HUDEP-2 (cell line): ENCODE results near the gene RAB44.
A peak's percentile ranks its signal among the peaks of the same experiment; 100 is the strongest.
"Not testable (repeated sequence)": the region's sequence is repeated elsewhere in the genome, so short reads cannot be mapped to it uniquely, and the experiment has no call there.

ENCODE experiments used
- DNase-seq, 76 experiments: peaks; one replicate each; lab custom pipeline; 2025; ENCODE audit not compliant: unreplicated experiment in 76 of 76; lab: John Stamatoyannopoulos, UW

Gene RAB44

DNA sequence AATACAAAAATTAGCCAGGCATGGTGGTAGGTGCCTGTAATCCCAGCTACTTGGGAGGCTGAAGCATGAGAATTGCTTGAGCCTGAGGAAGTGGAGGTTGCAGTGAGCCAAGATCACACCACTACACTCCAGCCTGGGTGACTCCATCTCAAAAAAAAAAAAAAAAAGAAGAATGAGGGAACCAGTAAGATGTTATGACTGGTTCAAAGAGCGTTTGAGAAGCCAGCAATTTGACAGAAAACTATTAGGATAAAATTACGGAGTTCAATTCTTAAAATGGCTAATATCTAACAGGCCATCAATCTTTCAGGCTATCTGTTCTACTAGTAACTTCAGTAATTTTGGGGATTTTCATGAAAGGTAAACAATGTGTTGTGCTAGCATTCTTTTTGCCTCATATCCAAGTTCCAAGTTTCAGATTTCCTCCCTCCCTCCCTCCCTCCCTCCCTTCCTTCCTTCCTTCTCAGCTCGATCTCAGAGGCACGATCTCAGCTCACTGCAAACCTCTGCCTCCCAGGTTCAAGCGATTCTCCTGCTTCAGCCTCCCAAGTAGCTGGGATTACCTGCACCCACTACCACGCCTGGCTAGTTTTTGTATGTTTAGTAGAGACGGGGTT, 7.4 kb downstream of the RAB44 start:
- DNase-seq: not testable (repeated sequence)

GRCh38 chr6:36706339-36706738, 8.7 kb downstream of the RAB44 start:
- no peak for DNase-seq

- DNase-seq: no peak
These were observed 15.2 kb downstream of the RAB44 start for GRCh38 chr6:36712816-36713215.

- no peak for DNase-seq
These were observed 16.2 kb downstream of the RAB44 start for GRCh38 chr6:36713846-36714245.

GRCh38 chr6:36714511-36714910, 16.9 kb downstream of the RAB44 start:
- DNase-seq: no peak

DNA sequence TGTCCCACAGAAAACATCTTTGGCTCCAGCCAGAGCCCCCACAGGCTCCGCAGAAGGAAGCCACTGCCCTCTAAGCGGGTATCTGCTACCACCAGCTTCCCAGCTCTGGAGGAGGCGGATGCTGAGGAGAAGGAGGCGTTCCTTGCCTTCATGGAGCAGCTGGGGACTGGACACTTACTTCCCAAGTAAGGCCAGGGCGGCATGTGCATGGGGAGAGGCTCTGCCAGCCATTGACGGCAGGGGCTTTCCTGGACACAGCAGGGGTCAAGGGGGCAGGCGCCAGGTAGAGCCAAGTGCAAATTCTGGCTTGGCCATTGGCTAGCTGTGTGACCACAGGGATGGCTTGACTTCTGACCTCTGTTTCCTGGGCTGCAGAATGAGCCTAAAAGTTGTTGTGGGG, 17.8 kb downstream of the RAB44 start:
- no peak for DNase-seq

GRCh38 chr6:36716476-36717093, 19.0 kb downstream of the RAB44 start:
- DNase-seq: no peak

GRCh38 chr6:36717231-36717825, 19.7 kb downstream of the RAB44 start:
- no peak for DNase-seq

- DNase-seq: no peak
These were observed 20.4 kb downstream of the RAB44 start for GRCh38 chr6:36717871-36718540.

DNA sequence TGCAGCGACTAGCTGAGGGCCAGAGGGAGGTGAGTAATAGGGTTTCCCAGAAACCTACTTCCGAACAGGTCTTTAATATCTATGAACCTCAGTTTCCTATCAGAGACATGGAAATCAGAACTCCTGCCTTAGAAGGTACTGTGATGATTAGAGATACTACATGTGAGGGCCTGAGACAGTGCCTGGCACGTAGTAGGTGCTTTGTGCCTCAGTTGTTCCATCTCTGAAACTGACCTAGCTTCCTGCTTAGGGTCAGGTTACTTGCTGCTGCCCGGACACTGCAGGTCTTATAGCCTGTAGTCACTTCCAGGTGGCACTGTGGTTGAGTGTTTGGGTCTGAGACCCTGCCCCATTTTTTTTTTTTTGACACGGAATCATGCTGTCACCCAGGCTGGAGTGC, 20.9 kb downstream of the RAB44 start:
- no peak for DNase-seq

DNA sequence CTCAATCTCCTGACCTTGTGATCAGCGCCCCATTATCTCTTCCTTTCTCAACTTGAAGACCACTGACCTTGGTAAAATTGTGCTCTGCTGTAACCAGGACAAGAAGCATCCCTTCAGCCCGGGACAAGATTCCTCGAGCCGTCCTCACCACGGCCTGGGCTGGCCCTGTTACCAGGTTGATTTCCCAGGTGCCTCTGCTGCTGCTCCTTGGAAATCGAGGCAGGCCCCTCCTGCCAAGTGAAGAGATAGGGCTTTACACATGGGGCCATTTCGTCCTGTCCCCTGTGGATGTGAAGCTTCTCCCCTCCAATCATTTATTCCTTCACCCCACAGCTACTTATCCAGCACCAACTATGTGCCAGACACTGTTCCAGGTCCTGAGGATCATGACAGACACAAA, 21.5 kb downstream of the RAB44 start:
- no peak for DNase-seq

- no peak for DNase-seq
These were observed 22.9 kb downstream of the RAB44 start for GRCh38 chr6:36720251-36721141.

DNA sequence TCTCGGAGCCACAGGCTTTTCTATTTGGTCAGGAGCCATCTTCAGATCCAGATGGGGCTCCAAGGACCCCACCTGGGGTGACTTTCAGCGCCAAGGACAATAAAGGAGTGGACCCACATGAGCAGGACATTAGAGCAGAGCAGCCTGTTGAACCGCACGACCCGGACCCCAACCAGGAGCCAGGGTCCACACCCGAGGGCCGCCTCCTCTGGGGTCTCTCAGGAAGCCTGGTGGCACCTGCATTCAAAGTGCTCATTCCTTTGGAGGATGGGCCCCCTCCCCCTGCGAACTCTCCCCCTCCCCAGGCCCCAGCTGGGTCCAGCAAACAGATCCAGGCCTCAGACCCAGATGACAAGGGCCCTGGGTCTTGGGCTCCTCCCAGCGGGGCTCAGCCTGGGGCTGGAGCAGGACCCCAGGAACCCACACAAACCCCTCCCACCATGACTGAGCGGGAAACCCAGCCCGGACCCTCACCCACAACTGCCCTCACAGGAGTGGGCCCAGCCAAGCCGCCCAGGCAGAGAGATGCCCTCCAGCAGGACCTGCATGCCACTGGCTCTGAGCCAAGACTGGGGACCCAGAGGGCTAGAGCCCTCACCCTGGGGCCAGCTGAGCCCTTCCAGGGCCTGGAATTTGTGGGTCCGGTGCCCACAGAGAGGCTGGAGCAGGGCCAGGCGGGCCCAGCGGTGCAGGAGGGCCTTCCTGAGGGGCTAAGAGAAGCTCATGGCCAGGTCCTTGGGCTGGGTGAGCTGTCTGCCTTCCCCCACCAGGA, 23.9 kb downstream of the RAB44 start:
- DNase-seq: no peak

DNA sequence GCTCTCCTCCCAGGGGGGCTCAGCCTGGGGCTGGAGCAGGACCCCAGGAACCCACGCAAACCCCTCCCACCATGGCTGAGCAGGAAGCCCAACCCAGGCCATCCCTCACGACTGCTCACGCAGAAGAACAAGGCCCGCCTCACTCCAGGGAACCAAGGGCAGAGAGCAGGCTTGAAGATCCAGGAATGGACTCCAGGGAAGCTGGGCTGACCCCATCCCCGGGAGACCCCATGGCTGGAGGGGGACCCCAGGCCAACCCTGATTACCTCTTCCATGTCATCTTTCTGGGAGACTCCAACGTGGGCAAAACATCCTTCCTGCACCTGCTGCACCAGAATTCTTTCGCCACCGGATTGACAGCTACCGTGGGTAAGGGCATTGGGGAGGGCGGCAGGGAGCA, 24.7 kb downstream of the RAB44 start:
- DNase-seq: no peak

DNA sequence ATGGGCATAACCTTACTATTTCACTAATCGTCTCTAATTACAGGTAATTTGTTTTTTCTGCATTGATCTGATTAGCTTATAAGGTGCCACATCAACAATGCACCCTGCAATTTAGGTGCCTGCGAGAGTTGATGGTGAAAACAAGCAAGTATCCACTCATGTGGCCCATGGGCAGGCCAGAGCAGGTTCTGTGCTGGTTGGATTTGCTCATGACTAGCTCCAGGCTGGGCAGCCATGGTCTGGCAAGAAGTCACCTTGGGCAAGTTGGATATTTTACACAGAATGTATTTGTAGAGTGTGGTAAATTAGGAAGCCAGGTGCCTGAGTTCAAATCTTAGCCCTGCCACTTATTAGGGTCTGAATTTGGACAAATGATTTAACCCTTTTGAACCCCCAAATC, 25.3 kb downstream of the RAB44 start:
- DNase-seq: no peak

GRCh38 chr6:36723992-36724391, 26.4 kb downstream of the RAB44 start:
- DNase-seq: not testable (repeated sequence)

GRCh38 chr6:36724514-36725390, 27.1 kb downstream of the RAB44 start:
- DNase-seq: peak in 56 of 76 experiments; percentile 4 to 79 (median 33)

- DNase-seq: no peak
These were observed 28.0 kb downstream of the RAB44 start for GRCh38 chr6:36725581-36725980.

DNA sequence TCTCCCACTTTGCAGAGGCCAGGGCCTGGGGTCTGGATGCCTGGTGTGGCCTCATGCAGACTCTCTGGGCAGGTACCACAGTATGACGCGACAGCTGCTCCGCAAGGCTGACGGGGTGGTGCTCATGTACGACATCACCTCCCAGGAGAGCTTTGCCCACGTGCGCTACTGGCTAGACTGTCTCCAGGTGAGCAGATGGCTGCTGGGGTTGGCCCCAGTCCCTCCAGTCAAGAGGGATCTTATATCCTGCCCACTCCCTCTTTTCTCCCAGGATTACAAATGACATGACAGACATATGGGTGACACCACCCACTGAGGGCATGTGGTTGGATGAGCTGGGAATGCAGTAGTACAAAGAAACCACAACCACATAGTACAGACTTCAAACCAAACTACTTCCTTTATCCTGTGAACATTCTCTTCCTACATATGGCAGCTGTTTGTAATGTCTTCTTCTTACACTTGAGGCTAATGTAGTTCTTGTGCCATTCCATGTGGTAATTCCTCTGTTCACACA, 29.9 kb downstream of the RAB44 start:
- DNase-seq: no peak
